BLaER1 (cell line): Measurements from ENCODE around the gene TBC1D22B.

Source experiments
- H3K27ac ChIP-seq: shearing (Covaris generic); formaldehyde crosslinking; 2 replicates; pipeline ENCODE4 v1.8.1; 2022
- H3K27me3 ChIP-seq: shearing (Covaris generic); formaldehyde crosslinking; 2 replicates; pipeline ENCODE4 v1.8.1; 2022
- H3K36me3 ChIP-seq: shearing (Covaris generic); formaldehyde crosslinking; 2 replicates; pipeline ENCODE4 v1.8.1; 2022
- H3K4me1 ChIP-seq: shearing (Covaris generic); formaldehyde crosslinking; 2 replicates; pipeline ENCODE4 v1.8.1; 2022
- H3K4me2 ChIP-seq: shearing (Covaris generic); formaldehyde crosslinking; 2 replicates; pipeline ENCODE4 v1.8.1; 2022
- H3K4me3 ChIP-seq: shearing (Covaris generic); formaldehyde crosslinking; 2 replicates; pipeline ENCODE4 v1.8.1; 2022
- H3K9ac ChIP-seq: shearing (Covaris generic); formaldehyde crosslinking; 2 replicates; pipeline ENCODE4 v1.8.1; 2022
- H3K9me3 ChIP-seq: shearing (Covaris generic); formaldehyde crosslinking; 2 replicates; pipeline ENCODE4 v1.8.1; 2022
- H4K20me1 ChIP-seq: shearing (Covaris generic); formaldehyde crosslinking; 2 replicates; pipeline ENCODE4 v1.8.1; 2022
- Cebpa-rat ChIP-seq: shearing (Covaris generic); IDR thresholded peaks from 2 replicates; pipeline ENCODE4 v1.8.1; 2022

TBC1D22B gene

GRCh38 chr6:37222125-37222967 lies 35.2 kb upstream of the TBC1D22B start:
- Histone ChIP-seq H3K27me3 (no peaks in the 10 kb centered on the region), H3K4me2 (peak overlapping the region; percentile 72), H3K4me3 (peak overlapping the region; percentile 70), H3K4me1 (peaks cover 18% of the 10 kb centered on the region), H3K36me3 (no peaks in the 10 kb centered on the region), H3K9me3 (no peaks in the 10 kb centered on the region), H3K9ac (peak overlapping the region; percentile 39; the same call in 1 of the 2 replicates), H3K27ac (no peak overlapping the region), H4K20me1 (no peaks in the 10 kb centered on the region)
- no peak for TF ChIP-seq Cebpa-rat

- H3K27me3 ChIP-seq, result no peaks in the 10 kb centered on the region
- H3K4me1 ChIP-seq, result peaks cover 18% of the 10 kb centered on the region
- H3K4me2 ChIP-seq, result peak overlapping the region; percentile 72
- peak overlapping the region; percentile 70 for H3K4me3 ChIP-seq
- H3K36me3 ChIP-seq, result no peaks in the 10 kb centered on the region
- H4K20me1 ChIP-seq, result no peaks in the 10 kb centered on the region
- no peak for TF ChIP-seq Cebpa-rat
- no peak overlapping the region for H3K27ac ChIP-seq
- no peaks in the 10 kb centered on the region for H3K9me3 ChIP-seq
- no peak overlapping the region for H3K9ac ChIP-seq
These were observed 34.6 kb upstream of the TBC1D22B start for GRCh38 chr6:37222992-37223391.

- no peak for TF ChIP-seq Cebpa-rat
- Histone ChIP-seq H3K4me3 (no peak overlapping the region), H3K4me2 (no peak overlapping the region), H3K9ac (no peak overlapping the region), H4K20me1 (no peaks in the 10 kb centered on the region), H3K27me3 (no peaks in the 10 kb centered on the region), H3K36me3 (no peaks in the 10 kb centered on the region), H3K9me3 (no peaks in the 10 kb centered on the region), H3K4me1 (peaks cover 18% of the 10 kb centered on the region), H3K27ac (no peak overlapping the region)
These were observed 32.0 kb upstream of the TBC1D22B start for GRCh38 chr6:37225350-37226169.

- Histone ChIP-seq H4K20me1 (no peaks in the 10 kb centered on the region), H3K27me3 (no peaks in the 10 kb centered on the region), H3K9ac (no peak overlapping the region), H3K4me2 (no peak overlapping the region), H3K36me3 (no peaks in the 10 kb centered on the region), H3K4me3 (no peak overlapping the region), H3K27ac (no peak overlapping the region), H3K9me3 (no peaks in the 10 kb centered on the region), H3K4me1 (no peaks in the 10 kb centered on the region)
- no peak for TF ChIP-seq Cebpa-rat
These were observed 27.5 kb upstream of the TBC1D22B start for GRCh38 chr6:37230104-37230503.

GRCh38 chr6:37232430-37233017 lies 25.0 kb upstream of the TBC1D22B start:
- Histone ChIP-seq H3K27me3 (no peaks in the 10 kb centered on the region), H3K4me3 (no peak overlapping the region), H3K27ac (no peak overlapping the region), H3K4me2 (no peak overlapping the region), H4K20me1 (no peaks in the 10 kb centered on the region), H3K9ac (no peak overlapping the region), H3K36me3 (no peaks in the 10 kb centered on the region), H3K9me3 (no peaks in the 10 kb centered on the region), H3K4me1 (no peaks in the 10 kb centered on the region)
- no peak for TF ChIP-seq Cebpa-rat

- no peaks in the 10 kb centered on the region for H3K9me3 ChIP-seq
- H3K27me3 ChIP-seq, result no peaks in the 10 kb centered on the region
- H4K20me1 ChIP-seq, result no peaks in the 10 kb centered on the region
- H3K4me2 ChIP-seq, result no peak overlapping the region
- H3K4me1 ChIP-seq, result no peaks in the 10 kb centered on the region
- H3K36me3 ChIP-seq, result no peaks in the 10 kb centered on the region
- TF ChIP-seq Cebpa-rat, result no peak
- H3K27ac ChIP-seq, result no peak overlapping the region
- no peak overlapping the region for H3K9ac ChIP-seq
- H3K4me3 ChIP-seq, result no peak overlapping the region
These were observed 24.0 kb upstream of the TBC1D22B start for GRCh38 chr6:37233541-37233940.

GRCh38 chr6:37236921-37237320 lies 20.7 kb upstream of the TBC1D22B start:
- Histone ChIP-seq H4K20me1 (no peaks in the 10 kb centered on the region), H3K4me2 (no peak overlapping the region), H3K4me1 (peaks cover 10% of the 10 kb centered on the region), H3K4me3 (no peak overlapping the region), H3K27me3 (no peaks in the 10 kb centered on the region), H3K36me3 (no peaks in the 10 kb centered on the region), H3K9ac (no peak overlapping the region), H3K27ac (no peak overlapping the region), H3K9me3 (no peaks in the 10 kb centered on the region)
- TF ChIP-seq Cebpa-rat, result no peak

- Histone ChIP-seq H3K9me3 (no peaks in the 10 kb centered on the region), H3K36me3 (no peaks in the 10 kb centered on the region), H3K4me2 (no peak overlapping the region), H3K9ac (no peak overlapping the region), H3K27me3 (no peaks in the 10 kb centered on the region), H3K4me3 (no peak overlapping the region), H3K4me1 (peaks cover 10% of the 10 kb centered on the region), H4K20me1 (no peaks in the 10 kb centered on the region), H3K27ac (no peak overlapping the region)
- no peak for TF ChIP-seq Cebpa-rat
These were observed 19.8 kb upstream of the TBC1D22B start for GRCh38 chr6:37237789-37238188.

- H4K20me1 ChIP-seq, result no peaks in the 10 kb centered on the region
- no peaks in the 10 kb centered on the region for H3K27me3 ChIP-seq
- no peak overlapping the region for H3K27ac ChIP-seq
- no peaks in the 10 kb centered on the region for H3K9me3 ChIP-seq
- peaks cover 10% of the 10 kb centered on the region for H3K4me1 ChIP-seq
- H3K4me3 ChIP-seq, result no peak overlapping the region
- no peak for TF ChIP-seq Cebpa-rat
- no peaks in the 10 kb centered on the region for H3K36me3 ChIP-seq
- H3K4me2 ChIP-seq, result no peak overlapping the region
- H3K9ac ChIP-seq, result no peak overlapping the region
These were observed 19.2 kb upstream of the TBC1D22B start for GRCh38 chr6:37238381-37238780.

GRCh38 chr6:37239526-37239925 lies 18.0 kb upstream of the TBC1D22B start:
- no peak for TF ChIP-seq Cebpa-rat
- Histone ChIP-seq H3K27me3 (no peaks in the 10 kb centered on the region), H4K20me1 (no peaks in the 10 kb centered on the region), H3K4me1 (peaks cover 10% of the 10 kb centered on the region), H3K9ac (no peak overlapping the region), H3K9me3 (no peaks in the 10 kb centered on the region), H3K4me2 (peak overlapping the region; percentile 52; the same call in 1 of the 2 replicates), H3K4me3 (no peak overlapping the region), H3K36me3 (no peaks in the 10 kb centered on the region), H3K27ac (no peak overlapping the region)
